GM12892 (cell line): ENCODE measurements around the gene DSCAML1.

Experiments used
- POLR2A ChIP-seq: IDR thresholded peaks from 2 replicates; pipeline ENCODE4 v1.6.1; 2011; ENCODE audit warnings: low read depth, low read length, control low read depth
- POLR2AphosphoS5 ChIP-seq: IDR thresholded peaks from 2 replicates; pipeline ENCODE4 v1.6.1; 2011; ENCODE audit warnings: low read depth, low read length, control low read depth
- TAF1 ChIP-seq: IDR thresholded peaks from 2 replicates; pipeline ENCODE4 v1.6.1; 2011; ENCODE audit warnings: low read depth, mild to moderate bottlenecking, control low read depth, low read length, borderline replicate concordance

- no peak for TF ChIP-seq TAF1
- no peak for TF ChIP-seq POLR2AphosphoS5
- TF ChIP-seq POLR2A = peak; percentile 12; the same call in 1 of the 2 replicates
Observed at GRCh38 chr11:117816151-117816741, 19.2 kb upstream of the DSCAML1 start.
